Measurements from ENCODE around the gene SCUBE3. TPM values are rescaled to one million over a fixed set of nuclear protein-coding genes. Genes with fewer than 3 reads are reported as not detected.

SCUBE3 gene
- total RNA-seq, 4 donors from 2014 or later, result 0.03 to 0.19 TPM; not detected in 2

DNA sequence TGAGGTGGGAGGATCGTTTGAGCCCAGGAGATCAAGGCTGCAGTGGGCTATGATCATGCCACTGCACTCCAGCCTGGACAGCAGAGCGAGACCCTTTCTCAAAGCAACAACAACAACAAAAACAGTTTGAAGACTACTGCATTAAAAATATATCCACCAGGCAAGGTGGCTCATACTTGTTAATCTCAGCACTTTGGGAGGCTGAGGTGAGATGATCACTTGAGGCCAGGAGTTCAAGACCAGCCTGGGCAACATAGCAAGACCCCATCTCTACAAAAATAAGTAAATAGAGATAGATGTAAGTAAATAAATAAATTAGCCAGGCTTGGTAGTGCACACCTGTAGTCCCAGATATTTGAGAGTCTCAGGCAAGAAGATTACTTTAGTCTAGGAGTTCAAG is 58.2 kb downstream of the SCUBE3 start:
- no peak for TF ChIP-seq POLR2A (IDR thresholded peaks at IDR 0.05)
- no peak for TF ChIP-seq CTCF (IDR thresholded peaks at IDR 0.05)
- H3K9me3 ChIP-seq, result no peaks in the 10 kb centered on the region
- intact Hi-C loops (cut with DNase I), result no loop called here
- no peak for DNase-seq
- 92 to 100% methylated on average over 2 of the region's 2 CpGs for WGBS, 2 donors
- H3K27ac ChIP-seq, result no peak overlapping the region
- H3K4me1 ChIP-seq, result peaks cover 4 to 17% (median 11%) of the 10 kb centered on the region in 3 donors
- no peaks in the 10 kb centered on the region for H3K27me3 ChIP-seq
- no peak overlapping the region for H3K4me3 ChIP-seq
- H3K36me3 ChIP-seq, result peaks cover 0 to 12% (median 0%) of the 10 kb centered on the region in 3 donors

DNA sequence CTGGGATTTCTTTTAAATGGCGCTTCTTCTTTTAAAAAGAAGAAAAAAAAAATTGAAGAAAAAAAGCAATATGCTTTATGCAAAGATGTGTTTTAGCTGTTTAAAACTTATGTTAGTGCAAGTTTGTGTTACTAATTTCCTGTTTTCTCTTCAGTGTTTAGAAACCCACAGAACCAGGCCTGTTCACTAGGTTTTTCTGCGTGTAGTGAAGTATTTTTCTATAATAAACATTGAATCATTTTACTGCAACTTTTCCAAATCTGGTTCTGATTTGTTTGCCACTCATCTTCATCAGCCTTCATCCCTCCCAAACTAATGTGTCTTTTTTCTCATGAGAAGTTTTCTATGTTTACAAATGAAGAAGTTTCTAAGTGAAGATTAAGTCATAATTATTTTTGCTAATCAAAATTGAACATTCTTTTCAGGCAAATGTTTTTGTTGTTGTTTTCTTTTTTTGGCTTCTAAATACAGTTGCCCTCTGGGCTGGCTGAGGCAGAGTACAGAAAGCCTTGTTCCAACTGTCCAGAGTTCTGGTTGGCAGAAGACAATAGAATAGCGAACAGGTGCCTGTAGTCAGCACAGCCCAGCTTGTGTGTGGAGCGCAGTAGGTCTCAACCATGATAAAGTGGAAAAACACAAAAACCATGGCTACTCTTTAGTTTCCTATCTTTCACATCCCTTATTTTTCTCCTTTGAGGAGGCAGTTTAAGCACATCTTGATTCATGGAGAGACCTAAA is 60.2 kb downstream of the SCUBE3 start:
- TF ChIP-seq POLR2A (IDR thresholded peaks at IDR 0.05), result no peak
- no peak for TF ChIP-seq CTCF (IDR thresholded peaks at IDR 0.05)
- Histone ChIP-seq H3K27me3 (no peaks in the 10 kb centered on the region), H3K9me3 (no peaks in the 10 kb centered on the region), H3K4me3 (no peak overlapping the region), H3K4me1 (peaks cover 4 to 17% (median 11%) of the 10 kb centered on the region in 3 donors), H3K36me3 (peaks cover 0 to 12% (median 0%) of the 10 kb centered on the region in 3 donors), H3K27ac (no peak overlapping the region)
- intact Hi-C loops (cut with DNase I), result no loop called here
- WGBS, 2 donors, result 81% methylated on average over 4 of the region's 4 CpGs
- no peak for DNase-seq

GRCh38 chr6:35275744-35276260 is 62.0 kb downstream of the SCUBE3 start:
- no peak for DNase-seq

DNA sequence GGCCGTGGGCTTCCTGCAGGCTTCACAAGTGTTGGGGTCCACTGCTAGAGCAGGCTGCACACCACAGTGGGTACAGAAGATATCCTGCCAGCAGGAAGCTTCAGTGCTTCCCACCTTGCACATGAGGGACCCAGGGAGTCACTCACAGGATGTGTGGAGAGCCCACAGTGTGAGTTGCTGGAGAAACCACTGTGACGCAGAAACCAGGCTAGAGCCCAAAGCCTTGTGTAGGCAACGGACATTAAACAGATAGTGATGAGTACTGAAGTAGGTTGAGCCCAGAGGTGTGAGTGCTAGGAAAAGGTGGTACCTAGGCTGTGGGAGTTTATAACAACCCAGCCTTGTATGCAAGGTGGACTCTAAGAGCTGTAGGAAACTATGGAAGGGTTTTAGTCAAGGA is 65.0 kb downstream of the SCUBE3 start:
- peaks cover 4 to 17% (median 11%) of the 10 kb centered on the region in 3 donors for H3K4me1 ChIP-seq
- no peak overlapping the region for H3K4me3 ChIP-seq
- H3K27ac ChIP-seq, result no peak overlapping the region
- H3K36me3 ChIP-seq, result peaks cover 0 to 30% (median 17%) of the 10 kb centered on the region in 3 donors
- 91 to 92% methylated on average over 3 of the region's 3 CpGs for WGBS, 2 donors
- no peaks in the 10 kb centered on the region for H3K27me3 ChIP-seq
- intact Hi-C loops (cut with DNase I), result no loop called here
- DNase-seq, result no peak
- H3K9me3 ChIP-seq, result no peaks in the 10 kb centered on the region
- TF ChIP-seq POLR2A (IDR thresholded peaks at IDR 0.05) (no peak), CTCF (IDR thresholded peaks at IDR 0.05) (no peak)

More at GRCh38 chr6:35275744-35276260, 62.0 kb downstream of the SCUBE3 start:
- peak overlapping the region in 2 of 4 donors; percentile 18 to 25 for H3K27ac ChIP-seq
- no peaks in the 10 kb centered on the region for H3K9me3 ChIP-seq
- intact Hi-C loops (cut with DNase I), result no loop called here
- 67 to 90% methylated on average over 4 of the region's 4 CpGs for WGBS, 2 donors
- no peaks in the 10 kb centered on the region for H3K27me3 ChIP-seq
- peaks cover 4 to 17% (median 11%) of the 10 kb centered on the region in 3 donors for H3K4me1 ChIP-seq
- TF ChIP-seq POLR2A (IDR thresholded peaks at IDR 0.05), result no peak
- TF ChIP-seq CTCF (IDR thresholded peaks at IDR 0.05), result no peak
- H3K36me3 ChIP-seq, result peaks cover 0 to 5% (median 0%) of the 10 kb centered on the region in 3 donors
- H3K4me3 ChIP-seq, result no peak overlapping the region

DNA sequence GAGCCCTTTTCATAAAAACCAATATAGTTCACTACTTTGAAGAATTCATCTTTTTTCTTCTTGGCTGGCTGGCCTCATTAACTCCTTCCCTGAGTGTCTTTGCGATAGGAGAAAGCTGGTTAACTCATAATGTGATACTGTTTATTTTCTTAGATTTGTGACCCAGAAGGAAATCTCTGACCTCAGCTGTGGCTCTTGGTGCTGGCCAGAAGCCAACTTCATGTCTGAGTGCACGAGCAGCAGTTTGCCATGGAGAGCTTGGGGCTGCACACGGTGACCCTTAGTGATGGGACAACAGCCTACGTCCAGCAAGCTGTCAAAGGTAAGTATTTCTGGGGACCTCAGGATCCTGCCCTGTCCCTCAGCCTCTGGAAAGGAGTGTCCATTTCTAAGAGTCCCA is 67.1 kb downstream of the SCUBE3 start:
- intact Hi-C loops (cut with DNase I), result no loop called here
- Histone ChIP-seq H3K9me3 (no peaks in the 10 kb centered on the region), H3K36me3 (peaks cover 6 to 52% (median 30%) of the 10 kb centered on the region in 3 donors), H3K4me1 (no peaks in the 10 kb centered on the region), H3K27me3 (no peaks in the 10 kb centered on the region), H3K4me3 (no peak overlapping the region), H3K27ac (no peak overlapping the region)
- TF ChIP-seq POLR2A (IDR thresholded peaks at IDR 0.05), result no peak
- no peak for TF ChIP-seq CTCF (IDR thresholded peaks at IDR 0.05)
- no peak for DNase-seq
- WGBS, 2 donors, result 83 to 85% methylated on average over 2 to 4 of the region's 4 CpGs
